ENCODE results near the gene OIP5. TPM values are rescaled to one million over a fixed set of nuclear protein-coding genes. Genes with fewer than 3 reads are reported as not detected.

The OIP5 gene
- total and polyA plus RNA-seq, 2 donors from 2014 or later = 0.94 TPM; not detected in 1

GRCh38 chr15:41340189-41340695 is 7.9 kb upstream of the OIP5 start:
- Histone ChIP-seq H3K27ac (ENCODE audit: low read depth in 2 of 2, low read length in 2 of 2) (no peak overlapping the region), H3K27me3 (ENCODE audit: control insufficient read depth, insufficient read depth, low read length) (no peaks in the 10 kb centered on the region), H3K36me3 (ENCODE audit: control insufficient read depth in 2 of 3, insufficient read depth in 3 of 3, low read length in 3 of 3) (no peaks in the 10 kb centered on the region), H3K9me3 (ENCODE audit: control insufficient read depth in 2 of 3, insufficient read depth in 1 of 3, low read length in 3 of 3) (no peaks in the 10 kb centered on the region), H3K9ac (ENCODE audit: low read length in 3 of 3) (no peak overlapping the region), H3K4me1 (ENCODE audit: control insufficient read depth in 2 of 3, insufficient read depth in 2 of 3, low read depth in 1 of 3, low read length in 3 of 3) (no peaks in the 10 kb centered on the region), H3K4me3 (ENCODE audit: low read length in 3 of 3) (no peak overlapping the region)
- no peak for DNase-seq
- no peak for FAIRE-seq
- intact Hi-C loops (cut with DNase I) = no loop called here
- no peak for TF ChIP-seq CTCF (IDR thresholded peaks at IDR 0.05; ENCODE audit: borderline replicate concordance, extremely low read depth, insufficient read depth)

- H3K36me3 ChIP-seq (ENCODE audit: control insufficient read depth in 2 of 3, insufficient read depth in 3 of 3, low read length in 3 of 3) = no peaks in the 10 kb centered on the region
- no peak overlapping the region for H3K4me3 ChIP-seq (ENCODE audit: low read length in 3 of 3)
- H3K27me3 ChIP-seq (ENCODE audit: control insufficient read depth, insufficient read depth, low read length) = no peaks in the 10 kb centered on the region
- intact Hi-C loops (cut with DNase I) = no loop called here
- DNase-seq = no peak
- peaks cover 0 to 3% (median 0%) of the 10 kb centered on the region in 3 donors for H3K4me1 ChIP-seq (ENCODE audit: control insufficient read depth in 2 of 3, insufficient read depth in 2 of 3, low read depth in 1 of 3, low read length in 3 of 3)
- H3K9me3 ChIP-seq (ENCODE audit: control insufficient read depth in 2 of 3, insufficient read depth in 1 of 3, low read length in 3 of 3) = no peaks in the 10 kb centered on the region
- no peak overlapping the region for H3K9ac ChIP-seq (ENCODE audit: low read length in 3 of 3)
- H3K27ac ChIP-seq (ENCODE audit: low read depth in 2 of 2, low read length in 2 of 2) = no peak overlapping the region
- TF ChIP-seq CTCF (IDR thresholded peaks at IDR 0.05; ENCODE audit: borderline replicate concordance, extremely low read depth, insufficient read depth) = no peak
- FAIRE-seq = no peak
These were observed 5.5 kb upstream of the OIP5 start for GRCh38 chr15:41337631-41338522.

GRCh38 chr15:41337047-41337446 is 4.7 kb upstream of the OIP5 start:
- Histone ChIP-seq H3K36me3 (ENCODE audit: control insufficient read depth in 2 of 3, insufficient read depth in 3 of 3, low read length in 3 of 3) (no peaks in the 10 kb centered on the region), H3K9me3 (ENCODE audit: control insufficient read depth in 2 of 3, insufficient read depth in 1 of 3, low read length in 3 of 3) (no peaks in the 10 kb centered on the region), H3K27ac (ENCODE audit: low read depth in 2 of 2, low read length in 2 of 2) (no peak overlapping the region), H3K4me3 (ENCODE audit: low read length in 3 of 3) (no peak overlapping the region), H3K27me3 (ENCODE audit: control insufficient read depth, insufficient read depth, low read length) (no peaks in the 10 kb centered on the region), H3K4me1 (ENCODE audit: control insufficient read depth in 2 of 3, insufficient read depth in 2 of 3, low read depth in 1 of 3, low read length in 3 of 3) (peaks cover 0 to 3% (median 0%) of the 10 kb centered on the region in 3 donors), H3K9ac (ENCODE audit: low read length in 3 of 3) (no peak overlapping the region)
- DNase-seq = no peak
- TF ChIP-seq CTCF (IDR thresholded peaks at IDR 0.05; ENCODE audit: borderline replicate concordance, extremely low read depth, insufficient read depth) = no peak
- FAIRE-seq = no peak
- intact Hi-C loops (cut with DNase I) = no loop called here
